WTC11 (cell line): ENCODE results near the gene TAF6. TPM values are rescaled to one million over a fixed set of nuclear protein-coding genes. Genes with fewer than 3 reads are reported as not detected.

Experiments used
- ETV6 ChIP-seq: sonication (generic); formaldehyde crosslinking; IDR thresholded peaks from 2 replicates; pipeline ENCODE4 v1.8.1; 2022; ENCODE audit warnings: mild to moderate bottlenecking, missing genetic modification reagents
- FOXK1 ChIP-seq: sonication (generic); formaldehyde crosslinking; IDR thresholded peaks from 2 replicates; pipeline ENCODE4 v1.8.0; 2022; ENCODE audit warnings: mild to moderate bottlenecking, moderate library complexity, missing genetic modification reagents
- GTF2I ChIP-seq: fragments of 250-450 bp; sonication (Bioruptor Pico); conservative IDR thresholded peaks from 2 replicates; pipeline ENCODE4 v1.4.0; 2021; ENCODE audit warnings: mild to moderate bottlenecking
- JAZF1 ChIP-seq: fragments of 250-450 bp; sonication (Bioruptor Pico); IDR thresholded peaks from 2 replicates; pipeline ENCODE4 v1.9.0; 2021; ENCODE audit warnings: moderate library complexity, mild to moderate bottlenecking, inconsistent platforms
- MYBL2 ChIP-seq: sonication (generic); formaldehyde crosslinking; IDR thresholded peaks from 2 replicates; pipeline ENCODE4 v1.8.1; 2023; ENCODE audit warnings: mild to moderate bottlenecking, moderate library complexity, missing genetic modification reagents
- NR1H2 ChIP-seq: sonication (generic); formaldehyde crosslinking; IDR thresholded peaks from 2 replicates; pipeline ENCODE4 v1.9.0; 2021; ENCODE audit warnings: mild to moderate bottlenecking, moderate library complexity, missing genetic modification reagents
- RELA ChIP-seq: sonication (generic); formaldehyde crosslinking; IDR thresholded peaks from 2 replicates; pipeline ENCODE4 v1.8.1; 2022; ENCODE audit warnings: missing genetic modification reagents, mild to moderate bottlenecking, borderline replicate concordance
- SMAD3 ChIP-seq: sonication (generic); formaldehyde crosslinking; IDR thresholded peaks from 2 replicates; pipeline ENCODE4 v1.8.0; 2022; ENCODE audit warnings: missing genetic modification reagents, mild to moderate bottlenecking, borderline replicate concordance
- ZNF317 ChIP-seq: sonication (generic); formaldehyde crosslinking; IDR thresholded peaks from 2 replicates; pipeline ENCODE4 v1.8.1; 2023; ENCODE audit warnings: low read depth, mild to moderate bottlenecking, moderate library complexity, missing genetic modification reagents, borderline replicate concordance
- total RNA-seq: library from RNA; stranded (reverse); gene quantifications from 3 replicates; pipeline ENCODE4 v1.2.3, GENCODE V29; 2021
- TF ChIP-seq, protein P1 (sequence below): sonication (generic); formaldehyde crosslinking; IDR thresholded peaks from 2 replicates; pipeline ENCODE4 v1.8.1; 2022; ENCODE audit warnings: low read depth, mild to moderate bottlenecking, moderate library complexity, missing genetic modification reagents, borderline replicate concordance
- TF ChIP-seq, protein P2 (sequence below): sonication (generic); formaldehyde crosslinking; IDR thresholded peaks from 2 replicates; pipeline ENCODE4 v1.8.1; 2022; ENCODE audit warnings: mild to moderate bottlenecking, moderate library complexity, missing genetic modification reagents
- TF ChIP-seq, protein P3 (sequence below): sonication (generic); formaldehyde crosslinking; IDR thresholded peaks from 2 replicates; pipeline ENCODE4 v1.8.1; 2022; ENCODE audit warnings: mild to moderate bottlenecking, missing genetic modification reagents, moderate library complexity, borderline replicate concordance
- TF ChIP-seq, protein P4 (sequence below): sonication (generic); formaldehyde crosslinking; IDR thresholded peaks from 2 replicates; pipeline ENCODE4 v1.8.0; 2022; ENCODE audit warnings: missing genetic modification reagents
- TF ChIP-seq, protein P5 (sequence below): fragments of 250-450 bp; sonication (Bioruptor Pico); IDR thresholded peaks from 2 replicates; pipeline ENCODE4 v1.9.0; 2021; ENCODE audit warnings: mild to moderate bottlenecking, borderline replicate concordance
- TF ChIP-seq, protein P6 (sequence below): sonication (generic); formaldehyde crosslinking; IDR thresholded peaks from 2 replicates; pipeline ENCODE4 v1.8.1; 2023; ENCODE audit warnings: mild to moderate bottlenecking, missing genetic modification reagents, borderline replicate concordance
- TF ChIP-seq, protein P7 (sequence below): sonication (generic); formaldehyde crosslinking; IDR thresholded peaks from 2 replicates; pipeline ENCODE4 v1.8.0; 2022; ENCODE audit warnings: mild to moderate bottlenecking, missing genetic modification reagents
- TF ChIP-seq, protein P8 (sequence below): sonication (generic); formaldehyde crosslinking; IDR thresholded peaks from 2 replicates; pipeline ENCODE4 v1.8.0; 2022; ENCODE audit warnings: mild to moderate bottlenecking, missing genetic modification reagents

TAF6 gene
- total RNA-seq, 1 experiment from 2014 or later = 121 TPM

DNA sequence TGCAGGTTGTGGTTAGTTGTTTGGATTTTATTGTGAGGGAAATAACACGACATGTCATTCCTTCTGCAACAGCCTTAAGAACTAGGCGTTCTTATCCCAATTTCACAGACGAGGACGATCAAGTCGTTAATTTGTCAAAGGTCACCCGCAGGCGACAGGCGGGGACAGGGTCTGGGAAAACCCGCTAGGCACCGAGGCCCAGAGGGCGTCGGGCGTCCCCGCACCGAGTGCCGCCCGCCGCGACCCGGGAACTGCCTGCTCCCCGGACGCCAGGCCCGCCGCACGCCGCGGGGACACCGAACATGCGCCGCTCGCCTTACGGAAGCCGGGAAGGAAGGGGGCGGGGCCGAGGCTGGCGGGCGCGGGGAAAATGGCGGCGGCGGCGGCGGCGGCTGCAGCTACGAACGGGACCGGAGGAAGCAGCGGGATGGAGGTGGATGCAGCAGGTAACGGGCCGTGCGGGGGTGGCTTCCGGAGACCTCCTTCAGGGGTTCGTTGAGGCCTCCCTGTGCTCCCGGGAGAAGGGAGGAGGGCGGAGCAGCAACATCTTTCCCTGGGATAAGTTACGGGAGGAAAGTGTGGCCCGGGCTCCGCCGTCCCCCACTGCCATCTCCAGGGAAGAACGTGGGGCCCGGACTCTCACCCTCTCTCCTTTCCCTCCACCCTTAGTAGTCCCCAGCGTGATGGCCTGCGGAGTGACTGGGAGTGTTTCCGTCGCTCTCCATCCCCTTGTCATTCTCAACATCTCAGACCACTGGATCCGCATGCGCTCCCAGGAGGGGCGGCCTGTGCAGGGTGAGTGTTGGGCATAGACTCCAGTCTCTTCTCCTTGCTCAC is 30.3 kb downstream of the TAF6 start, which contains the start of gene COPS6 (continued):
- TF ChIP-seq, protein P1, sequence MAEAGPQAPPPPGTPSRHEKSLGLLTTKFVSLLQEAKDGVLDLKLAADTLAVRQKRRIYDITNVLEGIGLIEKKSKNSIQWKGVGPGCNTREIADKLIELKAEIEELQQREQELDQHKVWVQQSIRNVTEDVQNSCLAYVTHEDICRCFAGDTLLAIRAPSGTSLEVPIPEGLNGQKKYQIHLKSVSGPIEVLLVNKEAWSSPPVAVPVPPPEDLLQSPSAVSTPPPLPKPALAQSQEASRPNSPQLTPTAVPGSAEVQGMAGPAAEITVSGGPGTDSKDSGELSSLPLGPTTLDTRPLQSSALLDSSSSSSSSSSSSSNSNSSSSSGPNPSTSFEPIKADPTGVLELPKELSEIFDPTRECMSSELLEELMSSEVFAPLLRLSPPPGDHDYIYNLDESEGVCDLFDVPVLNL = no peak
- TF ChIP-seq, protein P2, sequence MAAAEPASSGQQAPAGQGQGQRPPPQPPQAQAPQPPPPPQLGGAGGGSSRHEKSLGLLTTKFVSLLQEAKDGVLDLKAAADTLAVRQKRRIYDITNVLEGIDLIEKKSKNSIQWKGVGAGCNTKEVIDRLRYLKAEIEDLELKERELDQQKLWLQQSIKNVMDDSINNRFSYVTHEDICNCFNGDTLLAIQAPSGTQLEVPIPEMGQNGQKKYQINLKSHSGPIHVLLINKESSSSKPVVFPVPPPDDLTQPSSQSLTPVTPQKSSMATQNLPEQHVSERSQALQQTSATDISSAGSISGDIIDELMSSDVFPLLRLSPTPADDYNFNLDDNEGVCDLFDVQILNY (CRISPR knock-in tag) = peak; percentile 92
- TF ChIP-seq NR1H2 (CRISPR knock-in tag) (peak; percentile 41; the same call in 1 of the 2 replicates), SMAD3 (CRISPR knock-in tag) (peak; percentile 54; the same call in 1 of the 2 replicates), MYBL2 (CRISPR knock-in tag) (peak; percentile 83), GTF2I (CRISPR knock-in tag) (no peak), ETV6 (peak; percentile 97), ZNF317 (CRISPR knock-in tag) (0 out of 2 replicates have a peak, but pooled peaks have one; percentile 37), RELA (CRISPR knock-in tag) (peak; percentile 79), FOXK1 (CRISPR knock-in tag) (peak; percentile 89), JAZF1 (CRISPR knock-in tag) (no peak)
- TF ChIP-seq, protein P3, sequence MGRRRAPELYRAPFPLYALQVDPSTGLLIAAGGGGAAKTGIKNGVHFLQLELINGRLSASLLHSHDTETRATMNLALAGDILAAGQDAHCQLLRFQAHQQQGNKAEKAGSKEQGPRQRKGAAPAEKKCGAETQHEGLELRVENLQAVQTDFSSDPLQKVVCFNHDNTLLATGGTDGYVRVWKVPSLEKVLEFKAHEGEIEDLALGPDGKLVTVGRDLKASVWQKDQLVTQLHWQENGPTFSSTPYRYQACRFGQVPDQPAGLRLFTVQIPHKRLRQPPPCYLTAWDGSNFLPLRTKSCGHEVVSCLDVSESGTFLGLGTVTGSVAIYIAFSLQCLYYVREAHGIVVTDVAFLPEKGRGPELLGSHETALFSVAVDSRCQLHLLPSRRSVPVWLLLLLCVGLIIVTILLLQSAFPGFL (CRISPR knock-in tag) = 0 out of 2 replicates have a peak, but pooled peaks have one; percentile 77
- TF ChIP-seq, protein P4, sequence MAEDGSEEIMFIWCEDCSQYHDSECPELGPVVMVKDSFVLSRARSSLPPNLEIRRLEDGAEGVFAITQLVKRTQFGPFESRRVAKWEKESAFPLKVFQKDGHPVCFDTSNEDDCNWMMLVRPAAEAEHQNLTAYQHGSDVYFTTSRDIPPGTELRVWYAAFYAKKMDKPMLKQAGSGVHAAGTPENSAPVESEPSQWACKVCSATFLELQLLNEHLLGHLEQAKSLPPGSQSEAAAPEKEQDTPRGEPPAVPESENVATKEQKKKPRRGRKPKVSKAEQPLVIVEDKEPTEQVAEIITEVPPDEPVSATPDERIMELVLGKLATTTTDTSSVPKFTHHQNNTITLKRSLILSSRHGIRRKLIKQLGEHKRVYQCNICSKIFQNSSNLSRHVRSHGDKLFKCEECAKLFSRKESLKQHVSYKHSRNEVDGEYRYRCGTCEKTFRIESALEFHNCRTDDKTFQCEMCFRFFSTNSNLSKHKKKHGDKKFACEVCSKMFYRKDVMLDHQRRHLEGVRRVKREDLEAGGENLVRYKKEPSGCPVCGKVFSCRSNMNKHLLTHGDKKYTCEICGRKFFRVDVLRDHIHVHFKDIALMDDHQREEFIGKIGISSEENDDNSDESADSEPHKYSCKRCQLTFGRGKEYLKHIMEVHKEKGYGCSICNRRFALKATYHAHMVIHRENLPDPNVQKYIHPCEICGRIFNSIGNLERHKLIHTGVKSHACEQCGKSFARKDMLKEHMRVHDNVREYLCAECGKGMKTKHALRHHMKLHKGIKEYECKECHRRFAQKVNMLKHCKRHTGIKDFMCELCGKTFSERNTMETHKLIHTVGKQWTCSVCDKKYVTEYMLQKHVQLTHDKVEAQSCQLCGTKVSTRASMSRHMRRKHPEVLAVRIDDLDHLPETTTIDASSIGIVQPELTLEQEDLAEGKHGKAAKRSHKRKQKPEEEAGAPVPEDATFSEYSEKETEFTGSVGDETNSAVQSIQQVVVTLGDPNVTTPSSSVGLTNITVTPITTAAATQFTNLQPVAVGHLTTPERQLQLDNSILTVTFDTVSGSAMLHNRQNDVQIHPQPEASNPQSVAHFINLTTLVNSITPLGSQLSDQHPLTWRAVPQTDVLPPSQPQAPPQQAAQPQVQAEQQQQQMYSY (CRISPR knock-in tag) = peak; percentile 57
- TF ChIP-seq, protein P5, sequence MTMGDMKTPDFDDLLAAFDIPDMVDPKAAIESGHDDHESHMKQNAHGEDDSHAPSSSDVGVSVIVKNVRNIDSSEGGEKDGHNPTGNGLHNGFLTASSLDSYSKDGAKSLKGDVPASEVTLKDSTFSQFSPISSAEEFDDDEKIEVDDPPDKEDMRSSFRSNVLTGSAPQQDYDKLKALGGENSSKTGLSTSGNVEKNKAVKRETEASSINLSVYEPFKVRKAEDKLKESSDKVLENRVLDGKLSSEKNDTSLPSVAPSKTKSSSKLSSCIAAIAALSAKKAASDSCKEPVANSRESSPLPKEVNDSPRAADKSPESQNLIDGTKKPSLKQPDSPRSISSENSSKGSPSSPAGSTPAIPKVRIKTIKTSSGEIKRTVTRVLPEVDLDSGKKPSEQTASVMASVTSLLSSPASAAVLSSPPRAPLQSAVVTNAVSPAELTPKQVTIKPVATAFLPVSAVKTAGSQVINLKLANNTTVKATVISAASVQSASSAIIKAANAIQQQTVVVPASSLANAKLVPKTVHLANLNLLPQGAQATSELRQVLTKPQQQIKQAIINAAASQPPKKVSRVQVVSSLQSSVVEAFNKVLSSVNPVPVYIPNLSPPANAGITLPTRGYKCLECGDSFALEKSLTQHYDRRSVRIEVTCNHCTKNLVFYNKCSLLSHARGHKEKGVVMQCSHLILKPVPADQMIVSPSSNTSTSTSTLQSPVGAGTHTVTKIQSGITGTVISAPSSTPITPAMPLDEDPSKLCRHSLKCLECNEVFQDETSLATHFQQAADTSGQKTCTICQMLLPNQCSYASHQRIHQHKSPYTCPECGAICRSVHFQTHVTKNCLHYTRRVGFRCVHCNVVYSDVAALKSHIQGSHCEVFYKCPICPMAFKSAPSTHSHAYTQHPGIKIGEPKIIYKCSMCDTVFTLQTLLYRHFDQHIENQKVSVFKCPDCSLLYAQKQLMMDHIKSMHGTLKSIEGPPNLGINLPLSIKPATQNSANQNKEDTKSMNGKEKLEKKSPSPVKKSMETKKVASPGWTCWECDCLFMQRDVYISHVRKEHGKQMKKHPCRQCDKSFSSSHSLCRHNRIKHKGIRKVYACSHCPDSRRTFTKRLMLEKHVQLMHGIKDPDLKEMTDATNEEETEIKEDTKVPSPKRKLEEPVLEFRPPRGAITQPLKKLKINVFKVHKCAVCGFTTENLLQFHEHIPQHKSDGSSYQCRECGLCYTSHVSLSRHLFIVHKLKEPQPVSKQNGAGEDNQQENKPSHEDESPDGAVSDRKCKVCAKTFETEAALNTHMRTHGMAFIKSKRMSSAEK (CRISPR knock-in tag) = no peak
- TF ChIP-seq, protein P6, sequence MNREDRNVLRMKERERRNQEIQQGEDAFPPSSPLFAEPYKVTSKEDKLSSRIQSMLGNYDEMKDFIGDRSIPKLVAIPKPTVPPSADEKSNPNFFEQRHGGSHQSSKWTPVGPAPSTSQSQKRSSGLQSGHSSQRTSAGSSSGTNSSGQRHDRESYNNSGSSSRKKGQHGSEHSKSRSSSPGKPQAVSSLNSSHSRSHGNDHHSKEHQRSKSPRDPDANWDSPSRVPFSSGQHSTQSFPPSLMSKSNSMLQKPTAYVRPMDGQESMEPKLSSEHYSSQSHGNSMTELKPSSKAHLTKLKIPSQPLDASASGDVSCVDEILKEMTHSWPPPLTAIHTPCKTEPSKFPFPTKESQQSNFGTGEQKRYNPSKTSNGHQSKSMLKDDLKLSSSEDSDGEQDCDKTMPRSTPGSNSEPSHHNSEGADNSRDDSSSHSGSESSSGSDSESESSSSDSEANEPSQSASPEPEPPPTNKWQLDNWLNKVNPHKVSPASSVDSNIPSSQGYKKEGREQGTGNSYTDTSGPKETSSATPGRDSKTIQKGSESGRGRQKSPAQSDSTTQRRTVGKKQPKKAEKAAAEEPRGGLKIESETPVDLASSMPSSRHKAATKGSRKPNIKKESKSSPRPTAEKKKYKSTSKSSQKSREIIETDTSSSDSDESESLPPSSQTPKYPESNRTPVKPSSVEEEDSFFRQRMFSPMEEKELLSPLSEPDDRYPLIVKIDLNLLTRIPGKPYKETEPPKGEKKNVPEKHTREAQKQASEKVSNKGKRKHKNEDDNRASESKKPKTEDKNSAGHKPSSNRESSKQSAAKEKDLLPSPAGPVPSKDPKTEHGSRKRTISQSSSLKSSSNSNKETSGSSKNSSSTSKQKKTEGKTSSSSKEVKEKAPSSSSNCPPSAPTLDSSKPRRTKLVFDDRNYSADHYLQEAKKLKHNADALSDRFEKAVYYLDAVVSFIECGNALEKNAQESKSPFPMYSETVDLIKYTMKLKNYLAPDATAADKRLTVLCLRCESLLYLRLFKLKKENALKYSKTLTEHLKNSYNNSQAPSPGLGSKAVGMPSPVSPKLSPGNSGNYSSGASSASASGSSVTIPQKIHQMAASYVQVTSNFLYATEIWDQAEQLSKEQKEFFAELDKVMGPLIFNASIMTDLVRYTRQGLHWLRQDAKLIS (CRISPR knock-in tag) = 0 out of 2 replicates have a peak, but pooled peaks have one; percentile 75
- TF ChIP-seq, protein P7, sequence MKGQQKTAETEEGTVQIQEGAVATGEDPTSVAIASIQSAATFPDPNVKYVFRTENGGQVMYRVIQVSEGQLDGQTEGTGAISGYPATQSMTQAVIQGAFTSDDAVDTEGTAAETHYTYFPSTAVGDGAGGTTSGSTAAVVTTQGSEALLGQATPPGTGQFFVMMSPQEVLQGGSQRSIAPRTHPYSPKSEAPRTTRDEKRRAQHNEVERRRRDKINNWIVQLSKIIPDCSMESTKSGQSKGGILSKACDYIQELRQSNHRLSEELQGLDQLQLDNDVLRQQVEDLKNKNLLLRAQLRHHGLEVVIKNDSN (CRISPR knock-in tag) = peak; percentile 58; the same call in 1 of the 2 replicates
- TF ChIP-seq, protein P8, sequence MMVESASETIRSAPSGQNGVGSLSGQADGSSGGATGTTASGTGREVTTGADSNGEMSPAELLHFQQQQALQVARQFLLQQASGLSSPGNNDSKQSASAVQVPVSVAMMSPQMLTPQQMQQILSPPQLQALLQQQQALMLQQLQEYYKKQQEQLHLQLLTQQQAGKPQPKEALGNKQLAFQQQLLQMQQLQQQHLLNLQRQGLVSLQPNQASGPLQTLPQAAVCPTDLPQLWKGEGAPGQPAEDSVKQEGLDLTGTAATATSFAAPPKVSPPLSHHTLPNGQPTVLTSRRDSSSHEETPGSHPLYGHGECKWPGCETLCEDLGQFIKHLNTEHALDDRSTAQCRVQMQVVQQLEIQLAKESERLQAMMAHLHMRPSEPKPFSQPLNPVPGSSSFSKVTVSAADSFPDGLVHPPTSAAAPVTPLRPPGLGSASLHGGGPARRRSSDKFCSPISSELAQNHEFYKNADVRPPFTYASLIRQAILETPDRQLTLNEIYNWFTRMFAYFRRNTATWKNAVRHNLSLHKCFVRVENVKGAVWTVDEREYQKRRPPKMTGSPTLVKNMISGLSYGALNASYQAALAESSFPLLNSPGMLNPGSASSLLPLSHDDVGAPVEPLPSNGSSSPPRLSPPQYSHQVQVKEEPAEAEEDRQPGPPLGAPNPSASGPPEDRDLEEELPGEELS (CRISPR knock-in tag) = peak; percentile 92
